Mucosa of descending colon (tissue), 3 donors: ENCODE data around the gene SKOR1. TPM values are rescaled to one million over a fixed set of nuclear protein-coding genes. Genes with fewer than 3 reads are reported as not detected.

Experiments used
- ATAC-seq: fragments of 200-7000 bp; cut with Tn5 transposase; one replicate; pipeline ENCODE4 v1.9.1; 2020; ENCODE audit warnings: mild to moderate bottlenecking, moderate library complexity
- DNase-seq, 3 donors: peaks; one replicate each; pipeline ENCODE4 v3.0.0-alpha.2; 2020
- H3K36me3 ChIP-seq: fragments of 200-600 bp; one replicate; pipeline ENCODE4 v1.8.0; 2021; ENCODE audit warnings: low read depth, mild to moderate bottlenecking
- H3K4me1 ChIP-seq: fragments of 200-600 bp; one replicate; pipeline ENCODE4 v1.8.0; 2021; ENCODE audit warnings: low read depth, mild to moderate bottlenecking
- H3K4me3 ChIP-seq: fragments of 200-600 bp; one replicate; pipeline ENCODE4 v1.8.0; 2021; ENCODE audit warnings: mild to moderate bottlenecking
- H3K9me3 ChIP-seq: fragments of 200-600 bp; one replicate; pipeline ENCODE4 v1.8.0; 2021; ENCODE audit warnings: mild to moderate bottlenecking
- CTCF ChIP-seq: fragments of 200-600 bp; IDR thresholded peaks from one replicate; pipeline ENCODE4 v1.8.0; 2022; ENCODE audit warnings: antibody characterized with exemption, mild to moderate bottlenecking
- intact Hi-C, 2 donors: fragments of 100-400 bp; cut with DNase I in 1 of 2; cut with micrococcal nuclease in 1 of 2; formaldehyde crosslinking; loops; one replicate each; pipeline versions ENCODE4 v1.11.0 to v1.11.1; 2022; cut with DNase I, micrococcal nuclease
- total RNA-seq, 3 donors: library from RNA; stranded (reverse); fragmentation: NEBNext Ultra II Directional in 2 of 3; extraction: Animal tissue kit (Norgen Biotek cat#: 25700) in 2 of 3; gene quantifications; one replicate each; pipeline versions ENCODE4 v1.2.1 to v1.2.4, GENCODE V29; 2021 to 2023
- donor health status: DM: no; HTN: no; CAD: no; lungs with moderate emphysema.
- donor health status: DM: no; HTN: no; CAD: no.
- donor health status: DM: no; HTN: yes; CAD: no.

SKOR1 gene
- total RNA-seq, 3 donors from 2014 or later: 0.34 to 0.63 (median 0.58) TPM

GRCh38 chr15:67849538-67849937 is 24.2 kb downstream of the SKOR1 start:
- no peak for TF ChIP-seq CTCF
- Histone ChIP-seq H3K9me3 (no peaks in the 10 kb centered on the region), H3K4me1 (no peaks in the 10 kb centered on the region), H3K4me3 (no peak overlapping the region), H3K36me3 (no peaks in the 10 kb centered on the region)
- no peak for DNase-seq
- no peak for ATAC-seq
- intact Hi-C loops: no loop called here

- Histone ChIP-seq H3K36me3 (no peaks in the 10 kb centered on the region), H3K9me3 (no peaks in the 10 kb centered on the region), H3K4me3 (no peak overlapping the region), H3K4me1 (no peaks in the 10 kb centered on the region)
- DNase-seq (no peak), ATAC-seq (no peak)
- intact Hi-C loops: no loop called here
- no peak for TF ChIP-seq CTCF
Measured at GRCh38 chr15:67850336-67850735, 25.0 kb downstream of the SKOR1 start.

- H3K9me3 ChIP-seq: no peaks in the 10 kb centered on the region
- ATAC-seq (no peak), DNase-seq (no peak)
- intact Hi-C loops: no loop called here
- H3K4me1 ChIP-seq: no peaks in the 10 kb centered on the region
- H3K4me3 ChIP-seq: no peak overlapping the region
- no peaks in the 10 kb centered on the region for H3K36me3 ChIP-seq
- TF ChIP-seq CTCF: no peak
Measured at GRCh38 chr15:67850994-67851571, 25.8 kb downstream of the SKOR1 start.

GRCh38 chr15:67852418-67852817 is 27.1 kb downstream of the SKOR1 start:
- no peak for ATAC-seq
- intact Hi-C loops: no loop called here
- Histone ChIP-seq H3K36me3 (no peaks in the 10 kb centered on the region), H3K4me3 (no peak overlapping the region), H3K9me3 (no peaks in the 10 kb centered on the region), H3K4me1 (no peaks in the 10 kb centered on the region)
- TF ChIP-seq CTCF: no peak
- DNase-seq: no peak

GRCh38 chr15:67853454-67853853 is 28.1 kb downstream of the SKOR1 start:
- ATAC-seq: no peak

More at GRCh38 chr15:67853454-67853853, 28.1 kb downstream of the SKOR1 start:
- DNase-seq: no peak
- H3K36me3 ChIP-seq: no peaks in the 10 kb centered on the region
- H3K4me3 ChIP-seq: no peak overlapping the region
- no peaks in the 10 kb centered on the region for H3K4me1 ChIP-seq
- TF ChIP-seq CTCF: no peak
- H3K9me3 ChIP-seq: no peaks in the 10 kb centered on the region
- intact Hi-C loops: no loop called here
